NOMO-1 treated with dmso at 0.1 percent for 144 hours (cell line): ENCODE data around the gene TUBA3C.
"Not testable (repeated sequence)": the region's sequence is repeated elsewhere in the genome, so short reads cannot be mapped to it uniquely, and the experiment has no call there.

Experiments
- DNase-seq: peaks from one replicate; lab custom pipeline; 2025; ENCODE audit not compliant: unreplicated experiment; lab: John Stamatoyannopoulos, UW

The TUBA3C gene

GRCh38 chr13:19181621-19182485 is at the start of gene TUBA3C:
TSS of gene TUBA3C (minus strand) at chr13:19181824. CDS start at chr13:19181747, 77 bp downstream.
- no peak for DNase-seq

- not testable (repeated sequence) for DNase-seq
Observed at GRCh38 chr13:19207413-19207812, 25.8 kb upstream of the TUBA3C start.

- not testable (repeated sequence) for DNase-seq
Observed at GRCh38 chr13:19192622-19193021, 11.0 kb upstream of the TUBA3C start.

GRCh38 chr13:19189911-19190310 is 8.3 kb upstream of the TUBA3C start:
- not testable (repeated sequence) for DNase-seq

GRCh38 chr13:19189368-19189767 is 7.7 kb upstream of the TUBA3C start:
- DNase-seq, result not testable (repeated sequence)

- DNase-seq, result no peak
Observed at GRCh38 chr13:19185865-19186645, 4.4 kb upstream of the TUBA3C start.

GRCh38 chr13:19185086-19185864 is 3.7 kb upstream of the TUBA3C start:
- no peak for DNase-seq

GRCh38 chr13:19184176-19184575 is 2.6 kb upstream of the TUBA3C start:
- DNase-seq, result no peak

- DNase-seq, result no peak
Observed at GRCh38 chr13:19183676-19184075, 2.1 kb upstream of the TUBA3C start.

- DNase-seq, result no peak
Observed at GRCh38 chr13:19182536-19182935, 912 bp upstream of the TUBA3C start.

- DNase-seq, result no peak
Observed at GRCh38 chr13:19181021-19181620, 503 bp downstream of the TUBA3C start.

- no peak for DNase-seq
Observed at GRCh38 chr13:19179916-19180315, 1.7 kb downstream of the TUBA3C start.

- DNase-seq, result no peak
Observed at GRCh38 chr13:19178901-19179593, 2.6 kb downstream of the TUBA3C start.

GRCh38 chr13:19176981-19177776 is 4.4 kb downstream of the TUBA3C start:
- DNase-seq, result not testable (repeated sequence)

GRCh38 chr13:19173752-19174151 is 7.9 kb downstream of the TUBA3C start:
- no peak for DNase-seq

GRCh38 chr13:19172647-19173030 is 9.0 kb downstream of the TUBA3C start:
- DNase-seq, result no peak

- no peak for DNase-seq
Observed at GRCh38 chr13:19172007-19172646, 9.5 kb downstream of the TUBA3C start.

- no peak for DNase-seq
Observed at GRCh38 chr13:19171563-19171962, 10.1 kb downstream of the TUBA3C start.

GRCh38 chr13:19169991-19170390 is 11.6 kb downstream of the TUBA3C start:
- no peak for DNase-seq
